Activated CD4-positive, alpha-beta T cell treated with anti-CD3 and anti-CD28 coated beads, Interleukin-2, amount 50 U/mL, for 4 hours (primary cell): ENCODE data around the gene SPANXA2.
"Not testable (repeated sequence)": the region's sequence is repeated elsewhere in the genome, so short reads cannot be mapped to it uniquely, and the experiment has no call there.

Experiments used
- DNase-seq, 2 experiments: peaks; one replicate each; pipeline ENCODE4 v3.0.0-alpha.2; 2020

The SPANXA2 gene

GRCh38 chrX:141589408-141589807, at the start of gene SPANXA2:
Gene SPANXA2 (plus strand): TSS chrX:141589708. CDS start chrX:141589768, 60 bp downstream.
- DNase-seq, result not testable (repeated sequence)

DNA sequence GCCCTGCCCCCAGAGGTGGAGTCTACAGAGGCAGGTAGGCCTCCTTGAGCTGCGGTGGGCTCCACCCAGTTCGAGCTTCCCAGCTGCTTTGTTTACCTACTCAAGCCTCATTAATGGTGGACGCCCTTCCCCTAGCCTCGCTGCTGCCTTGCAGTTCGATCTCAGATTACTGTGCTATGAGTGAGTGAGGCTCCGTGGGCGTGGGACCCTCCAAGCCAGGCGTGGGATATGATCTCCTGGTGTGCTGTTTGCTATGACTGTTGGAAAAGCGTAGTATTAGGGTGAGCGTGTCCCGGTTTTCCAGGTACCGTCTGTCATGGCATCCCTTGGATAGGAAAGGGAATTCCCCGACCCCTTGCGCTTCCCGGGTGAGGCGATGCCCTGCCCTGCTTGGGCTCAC, 47.0 kb upstream of the SPANXA2 start:
- not testable (repeated sequence) for DNase-seq

GRCh38 chrX:141584638-141585037, 4.9 kb upstream of the SPANXA2 start, which contains the start of gene SPANXA1:
Gene SPANXA1 (minus strand): TSS chrX:141584738. CDS start chrX:141584678, 60 bp downstream.
- not testable (repeated sequence) for DNase-seq

DNA sequence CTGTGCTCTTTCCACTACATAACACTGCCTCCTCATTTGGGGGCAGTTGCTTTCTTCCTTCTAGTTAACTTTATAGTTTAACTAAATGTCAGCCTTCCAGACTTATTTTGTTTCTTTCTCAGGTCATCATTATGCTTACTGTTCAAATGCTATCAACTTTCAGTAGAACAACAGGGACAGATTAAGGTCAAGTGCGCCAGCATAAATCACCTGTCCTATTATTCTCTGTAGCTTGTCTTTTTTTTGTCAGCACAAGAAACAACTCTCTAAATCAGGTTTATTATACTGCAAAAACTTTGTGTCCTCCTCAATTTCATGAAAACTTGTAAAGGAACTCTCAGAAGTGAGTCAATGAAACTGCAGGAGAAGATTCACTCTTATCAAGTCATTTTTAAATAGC, 19.6 kb downstream of the SPANXA2 start:
- no peak for DNase-seq

GRCh38 chrX:141619336-141619735, 29.8 kb downstream of the SPANXA2 start:
- DNase-seq, result no peak

DNA sequence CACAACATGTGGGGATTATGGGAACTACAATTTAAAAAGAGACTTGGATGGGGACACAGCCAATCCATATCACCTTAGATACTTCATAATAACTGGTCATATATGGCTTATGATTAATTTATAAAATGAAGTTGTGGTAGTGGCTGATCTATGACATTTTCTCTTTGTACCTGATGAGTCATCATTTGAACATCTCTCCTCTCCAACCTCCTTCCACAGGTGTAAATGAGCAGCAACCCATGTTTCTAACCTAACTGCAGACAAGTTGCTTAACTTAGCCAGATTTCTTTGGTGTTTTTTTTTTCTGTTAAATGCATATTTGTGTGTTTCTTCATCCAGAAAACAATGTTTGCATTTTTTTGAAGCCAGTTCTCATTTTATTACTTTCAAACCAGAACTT, 42.6 kb downstream of the SPANXA2 start:
- no peak for DNase-seq

DNA sequence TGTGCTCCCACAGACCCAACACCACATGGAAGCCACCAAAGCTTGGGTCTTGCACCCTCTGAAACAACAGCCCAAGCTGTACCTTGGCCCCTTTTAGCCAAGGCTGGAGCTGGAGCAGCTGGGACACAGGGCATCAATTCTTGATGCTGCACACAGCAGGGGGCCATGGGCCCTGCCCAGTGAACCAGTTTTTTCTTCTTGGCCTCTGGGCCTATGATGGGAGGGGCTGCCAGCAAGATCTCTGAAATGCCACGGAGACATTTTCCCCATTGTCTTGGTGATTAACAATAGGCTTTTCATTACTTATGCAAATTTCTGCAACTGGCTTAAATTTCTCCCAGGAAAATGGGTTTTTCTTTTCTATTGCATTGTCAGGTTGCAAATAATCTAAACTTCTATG, 49.0 kb downstream of the SPANXA2 start:
- DNase-seq, result no peak
